Neural cell (in vitro differentiated cells): ENCODE data around the gene RMP24.

ENCODE experiments used
- CTCF ChIP-seq: fragments of 450-650 bp; IDR thresholded peaks from 2 replicates; pipeline ENCODE4 v1.5.1; 2014; ENCODE audit warnings: antibody characterized with exemption, mild to moderate bottlenecking, moderate library complexity; ENCODE audit not compliant: poor library complexity, severe bottlenecking
- EP300 ChIP-seq: fragments of 450-650 bp; conservative IDR thresholded peaks from 2 replicates; pipeline ENCODE4 v1.6.1; 2014; ENCODE audit warnings: antibody characterized with exemption, mild to moderate bottlenecking, moderate library complexity; ENCODE audit not compliant: poor library complexity, severe bottlenecking
- EZH2 ChIP-seq: fragments of 200-600, 300-800 bp; shearing (Covaris generic), sonication (generic); IDR thresholded peaks from 2 replicates; pipeline ENCODE4 v1.6.1; 2014; ENCODE audit warnings: antibody characterized with exemption, low read length, borderline replicate concordance, mild to moderate bottlenecking; ENCODE audit not compliant: insufficient read depth, poor library complexity, severe bottlenecking
- MXI1 ChIP-seq: fragments of 450-650 bp; conservative IDR thresholded peaks from 2 replicates; pipeline ENCODE4 v1.6.1; 2014; ENCODE audit warnings: antibody characterized with exemption, mild to moderate bottlenecking; ENCODE audit not compliant: poor library complexity, severe bottlenecking
- POLR2AphosphoS5 ChIP-seq: IDR thresholded peaks from 2 replicates; pipeline ENCODE4 v1.6.1; 2012
- SMC3 ChIP-seq: fragments of 450-650 bp; conservative IDR thresholded peaks from 2 replicates; pipeline ENCODE4 v1.6.1; 2014; ENCODE audit warnings: antibody characterized with exemption, mild to moderate bottlenecking, moderate library complexity; ENCODE audit not compliant: poor library complexity
- TAF1 ChIP-seq: IDR thresholded peaks from 2 replicates; pipeline ENCODE4 v1.6.1; 2012; ENCODE audit warnings: low read depth

GRCh38 chr18:35968278-35968880, 4.1 kb upstream of the RMP24 start:
- TF ChIP-seq CTCF, result no peak
- no peak for TF ChIP-seq EP300
- no peak for TF ChIP-seq MXI1
- no peak for TF ChIP-seq POLR2AphosphoS5
- TF ChIP-seq SMC3, result no peak
- no peak for TF ChIP-seq EZH2
- no peak for TF ChIP-seq TAF1
